Calu3 (cell line): ENCODE measurements around the gene ABAT. TPM values are rescaled to one million over a fixed set of nuclear protein-coding genes. Genes with fewer than 3 reads are reported as not detected.

Experiments used
- BruUV-seq: library from RNA; stranded (reverse); fragments of 400-500 nt; replicated peaks from 2 replicates; lab custom pipeline; 2021; lab: Mats Ljungman, UMichigan
- CTCF ChIA-PET: fragments of 300-600 bp; sonication (Branson Sonifier 250); formaldehyde crosslinking; loops from one replicate; lab custom pipeline; 2022; ENCODE audit warnings: antibody characterized with exemption; lab: Charles Lee
- DNase-seq: peaks from one replicate; pipeline ENCODE4 v3.0.0; 2022
- H3K27ac Mint-ChIP-seq: one replicate; pipeline ENCODE4 v1.8.0; 2022; ENCODE audit warnings: mixed read lengths; ENCODE audit not compliant: unreplicated experiment
- H3K27me3 Mint-ChIP-seq: one replicate; pipeline ENCODE4 v1.8.0; 2022; ENCODE audit warnings: mixed read lengths; ENCODE audit not compliant: unreplicated experiment
- H3K36me3 Mint-ChIP-seq: one replicate; pipeline ENCODE4 v1.8.0; 2022; ENCODE audit warnings: mild to moderate bottlenecking, moderate library complexity, mixed read lengths; ENCODE audit not compliant: insufficient read depth, unreplicated experiment
- H3K4me1 Mint-ChIP-seq: one replicate; pipeline ENCODE4 v1.8.0; 2022; ENCODE audit warnings: mild to moderate bottlenecking, low read depth, mixed read lengths; ENCODE audit not compliant: unreplicated experiment
- H3K4me3 Mint-ChIP-seq: one replicate; pipeline ENCODE4 v1.8.0; 2022; ENCODE audit warnings: mild to moderate bottlenecking, low read depth, moderate library complexity, mixed read lengths; ENCODE audit not compliant: unreplicated experiment
- H3K9me3 Mint-ChIP-seq: one replicate; pipeline ENCODE4 v1.8.0; 2022; ENCODE audit warnings: low read depth, mixed read lengths; ENCODE audit not compliant: unreplicated experiment
- intact Hi-C: fragments of 100-400 bp; cut with micrococcal nuclease; formaldehyde crosslinking; loops from one replicate; pipeline ENCODE4 v1.10.0; 2022; ENCODE audit not compliant: unreplicated experiment
- total RNA-seq: library from RNA; stranded (reverse); gene quantifications from 2 replicates; pipeline ENCODE4 v1.2.3, GENCODE V29; 2022
- TF ChIP-seq, protein P1 (sequence below): fragments of 200-600 bp; IDR thresholded peaks from one replicate; pipeline ENCODE4 v1.8.0; 2022; ENCODE audit warnings: antibody characterized with exemption; ENCODE audit not compliant: unreplicated experiment

ABAT gene
- total RNA-seq, 1 experiment from 2014 or later = 12.6 TPM

- Mint-ChIP-seq H3K4me1 (no peaks in the 10 kb centered on the region), H3K27me3 (no peaks in the 10 kb centered on the region), H3K27ac (no peak overlapping the region), H3K4me3 (no peak overlapping the region), H3K9me3 (peaks cover 6% of the 10 kb centered on the region), H3K36me3 (no peaks in the 10 kb centered on the region)
- intact Hi-C loops = no loop called here
- TF ChIP-seq, protein P1, sequence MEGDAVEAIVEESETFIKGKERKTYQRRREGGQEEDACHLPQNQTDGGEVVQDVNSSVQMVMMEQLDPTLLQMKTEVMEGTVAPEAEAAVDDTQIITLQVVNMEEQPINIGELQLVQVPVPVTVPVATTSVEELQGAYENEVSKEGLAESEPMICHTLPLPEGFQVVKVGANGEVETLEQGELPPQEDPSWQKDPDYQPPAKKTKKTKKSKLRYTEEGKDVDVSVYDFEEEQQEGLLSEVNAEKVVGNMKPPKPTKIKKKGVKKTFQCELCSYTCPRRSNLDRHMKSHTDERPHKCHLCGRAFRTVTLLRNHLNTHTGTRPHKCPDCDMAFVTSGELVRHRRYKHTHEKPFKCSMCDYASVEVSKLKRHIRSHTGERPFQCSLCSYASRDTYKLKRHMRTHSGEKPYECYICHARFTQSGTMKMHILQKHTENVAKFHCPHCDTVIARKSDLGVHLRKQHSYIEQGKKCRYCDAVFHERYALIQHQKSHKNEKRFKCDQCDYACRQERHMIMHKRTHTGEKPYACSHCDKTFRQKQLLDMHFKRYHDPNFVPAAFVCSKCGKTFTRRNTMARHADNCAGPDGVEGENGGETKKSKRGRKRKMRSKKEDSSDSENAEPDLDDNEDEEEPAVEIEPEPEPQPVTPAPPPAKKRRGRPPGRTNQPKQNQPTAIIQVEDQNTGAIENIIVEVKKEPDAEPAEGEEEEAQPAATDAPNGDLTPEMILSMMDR = no peak
- BruUV-seq = no TSS peak
- CTCF ChIA-PET = no interaction called here
- no peak for DNase-seq
These were observed 15.3 kb downstream of the ABAT start for GRCh38 chr16:8689686-8690085.

- H3K4me1 Mint-ChIP-seq = no peaks in the 10 kb centered on the region
- CTCF ChIA-PET = no interaction called here
- peaks cover 6% of the 10 kb centered on the region for H3K9me3 Mint-ChIP-seq
- TF ChIP-seq, protein P1 = no peak
- BruUV-seq = no TSS peak
- H3K27me3 Mint-ChIP-seq = no peaks in the 10 kb centered on the region
- no peak overlapping the region for H3K27ac Mint-ChIP-seq
- intact Hi-C loops = no loop called here
- H3K36me3 Mint-ChIP-seq = no peaks in the 10 kb centered on the region
- DNase-seq = no peak
- H3K4me3 Mint-ChIP-seq = no peak overlapping the region
These were observed 17.3 kb downstream of the ABAT start for GRCh38 chr16:8691728-8692127.

- intact Hi-C loops = no loop called here
- Mint-ChIP-seq H3K27me3 (no peaks in the 10 kb centered on the region), H3K4me3 (no peak overlapping the region), H3K36me3 (no peaks in the 10 kb centered on the region), H3K9me3 (no peaks in the 10 kb centered on the region), H3K4me1 (no peaks in the 10 kb centered on the region), H3K27ac (no peak overlapping the region)
- DNase-seq = no peak
- no TSS peak for BruUV-seq
- TF ChIP-seq, protein P1 = no peak
- CTCF ChIA-PET = no interaction called here
These were observed 20.6 kb downstream of the ABAT start for GRCh38 chr16:8694795-8695728.

GRCh38 chr16:8696880-8697279, 22.5 kb downstream of the ABAT start:
- Mint-ChIP-seq H3K27me3 (no peaks in the 10 kb centered on the region), H3K4me1 (no peaks in the 10 kb centered on the region), H3K27ac (no peak overlapping the region), H3K4me3 (no peak overlapping the region), H3K9me3 (no peaks in the 10 kb centered on the region), H3K36me3 (no peaks in the 10 kb centered on the region)
- CTCF ChIA-PET = no interaction called here
- BruUV-seq = no TSS peak
- intact Hi-C loops = no loop called here
- TF ChIP-seq, protein P1 = no peak
- no peak for DNase-seq
